Karpas-422 (cell line): ENCODE results near the gene AP1G1. TPM values are rescaled to one million over a fixed set of nuclear protein-coding genes. Genes with fewer than 3 reads are reported as not detected.
A peak's percentile ranks its signal among the peaks of the same experiment; 100 is the strongest.

Experiments used
- DNase-seq: peaks from one replicate; pipeline ENCODE4 v3.0.0-alpha.2; 2015
- H2AFZ ChIP-seq: fragments of 200-600 bp; sonication (generic); 2 replicates; pipeline ENCODE4 v1.6.1; 2014; ENCODE audit warnings: antibody characterized with exemption, low read length, mixed read lengths
- H3K27ac ChIP-seq: fragments of 200-600 bp; sonication (generic); 2 replicates; pipeline ENCODE4 v1.5.1; 2014; ENCODE audit warnings: mild to moderate bottlenecking, low read length, moderate library complexity
- H3K27me3 ChIP-seq: fragments of 200-600 bp; sonication (generic); 2 replicates; pipeline ENCODE4 v1.6.1; 2014; ENCODE audit warnings: low read length, mixed read lengths
- H3K36me3 ChIP-seq: fragments of 200-600 bp; sonication (generic); 2 replicates; pipeline ENCODE4 v1.6.1; 2014; ENCODE audit warnings: low read length, mixed read lengths; ENCODE audit not compliant: insufficient read depth
- H3K4me1 ChIP-seq: fragments of 200-600 bp; sonication (generic); 2 replicates; pipeline ENCODE4 v1.6.1; 2014; ENCODE audit warnings: mild to moderate bottlenecking, low read length, mixed read lengths
- H3K4me2 ChIP-seq: fragments of 200-600 bp; sonication (generic); 2 replicates; pipeline ENCODE4 v1.6.1; 2014; ENCODE audit warnings: low read length, low read depth, mild to moderate bottlenecking; ENCODE audit not compliant: poor library complexity, severe bottlenecking
- H3K4me3 ChIP-seq: fragments of 200-600 bp; sonication (generic); 2 replicates; pipeline ENCODE4 v1.5.1; 2014; ENCODE audit warnings: mild to moderate bottlenecking, antibody characterized with exemption, low read length, mixed read lengths
- H3K79me2 ChIP-seq: fragments of 200-600 bp; sonication (generic); 2 replicates; pipeline ENCODE4 v1.6.1; 2014; ENCODE audit warnings: mild to moderate bottlenecking, low read length, mixed read lengths
- H3K9ac ChIP-seq: fragments of 200-600 bp; sonication (generic); 2 replicates; pipeline ENCODE4 v1.6.0; 2014; ENCODE audit warnings: low read length
- H3K9me2 ChIP-seq: fragments of 200-600 bp; sonication (generic), shearing (Covaris generic); replicated peaks from 2 replicates; pipeline ENCODE4 v1.6.0; 2014; ENCODE audit warnings: mild to moderate bottlenecking, low read length, moderate library complexity; ENCODE audit not compliant: insufficient read depth
- H3K9me3 ChIP-seq: fragments of 300-700, 200-600 bp; sonication (generic); 2 replicates; pipeline ENCODE4 v1.6.1; 2014; ENCODE audit warnings: low read length, mixed read lengths
- H4K20me1 ChIP-seq: fragments of 200-600 bp; sonication (generic); 2 replicates; pipeline ENCODE4 v1.6.1; 2014; ENCODE audit warnings: mild to moderate bottlenecking, antibody characterized with exemption, low read length, low read depth; ENCODE audit not compliant: insufficient read depth
- total RNA-seq: library from RNA; depleted of rRNA; stranded (reverse); fragments of >200 nt; shearing (Covaris generic); gene quantifications from 2 replicates; pipeline ENCODE4 v1.2.3, GENCODE V29; 2014; ENCODE audit warnings: low replicate concordance

AP1G1 gene
- total RNA-seq, 1 experiment from 2014 or later = 78.8 TPM

GRCh38 chr16:71723537-71724319, 84.9 kb downstream of the AP1G1 start:
- peak; percentile 89 for DNase-seq
- peaks cover 2% of the 10 kb centered on the region; the same call in 1 of the 2 replicates for H3K36me3 ChIP-seq
- peaks cover 39% of the 10 kb centered on the region for H3K4me1 ChIP-seq
- peak overlapping the region; percentile 88 for H3K9ac ChIP-seq
- H3K4me3 ChIP-seq = peak overlapping the region; percentile 98
- H3K79me2 ChIP-seq = peaks cover 41% of the 10 kb centered on the region
- H3K27ac ChIP-seq = no peak overlapping the region
- peak overlapping the region; percentile 88 for H3K4me2 ChIP-seq
- no peaks in the 10 kb centered on the region for H3K9me3 ChIP-seq
- peak overlapping the region; percentile 87 for H2AFZ ChIP-seq
- no peaks in the 10 kb centered on the region for H3K9me2 ChIP-seq
- no peaks in the 10 kb centered on the region for H4K20me1 ChIP-seq
- H3K27me3 ChIP-seq = no peaks in the 10 kb centered on the region

- Histone ChIP-seq H2AFZ (peak overlapping the region; percentile 85; the same call in 1 of the 2 replicates), H3K9me2 (no peaks in the 10 kb centered on the region)
Measured at GRCh38 chr16:71722801-71723536, 85.7 kb downstream of the AP1G1 start.

GRCh38 chr16:71721066-71721740, 87.4 kb downstream of the AP1G1 start:
- Histone ChIP-seq H2AFZ (no peak overlapping the region), H3K9ac (no peak overlapping the region; the same call in 1 of the 2 replicates), H3K4me2 (peak overlapping the region; percentile 83), H3K27ac (no peak overlapping the region), H3K9me2 (no peaks in the 10 kb centered on the region), H4K20me1 (no peaks in the 10 kb centered on the region), H3K27me3 (no peaks in the 10 kb centered on the region), H3K79me2 (peaks cover 67% of the 10 kb centered on the region), H3K36me3 (no peaks in the 10 kb centered on the region), H3K9me3 (no peaks in the 10 kb centered on the region), H3K4me3 (0 out of 2 replicates have a peak overlapping the region, but pooled peaks have one; percentile 98), H3K4me1 (peaks cover 34% of the 10 kb centered on the region)
- no peak for DNase-seq

More at GRCh38 chr16:71722801-71723536, 85.7 kb downstream of the AP1G1 start:
- Histone ChIP-seq H3K27me3 (no peaks in the 10 kb centered on the region), H3K4me2 (peak overlapping the region; percentile 83), H3K4me1 (peaks cover 34% of the 10 kb centered on the region), H3K36me3 (no peaks in the 10 kb centered on the region), H3K4me3 (peak overlapping the region; percentile 98), H3K9me3 (no peaks in the 10 kb centered on the region), H4K20me1 (no peaks in the 10 kb centered on the region), H3K9ac (peak overlapping the region; percentile 88), H3K79me2 (peaks cover 49% of the 10 kb centered on the region), H3K27ac (no peak overlapping the region)
- DNase-seq = peak; percentile 83

- Histone ChIP-seq H3K4me2 (peak overlapping the region; percentile 69), H3K36me3 (peaks cover 6% of the 10 kb centered on the region; the same call in 1 of the 2 replicates), H3K4me1 (peaks cover 72% of the 10 kb centered on the region), H3K9me2 (no peaks in the 10 kb centered on the region), H3K27me3 (no peaks in the 10 kb centered on the region), H2AFZ (no peak overlapping the region), H3K27ac (0 out of 2 replicates have a peak overlapping the region, but pooled peaks have one; percentile 5), H3K9ac (no peak overlapping the region), H3K4me3 (no peak overlapping the region), H3K9me3 (no peaks in the 10 kb centered on the region), H3K79me2 (peaks cover 98% of the 10 kb centered on the region), H4K20me1 (no peaks in the 10 kb centered on the region)
- DNase-seq = no peak
Measured at GRCh38 chr16:71712501-71712900, 96.1 kb downstream of the AP1G1 start.

- H3K4me3 ChIP-seq = peak overlapping the region; percentile 50
- peaks cover 6% of the 10 kb centered on the region; the same call in 1 of the 2 replicates for H3K36me3 ChIP-seq
- H3K4me2 ChIP-seq = peak overlapping the region; percentile 69
- H4K20me1 ChIP-seq = no peaks in the 10 kb centered on the region
- H3K4me1 ChIP-seq = peaks cover 72% of the 10 kb centered on the region
- peak overlapping the region; percentile 44 for H3K9ac ChIP-seq
- H2AFZ ChIP-seq = peak overlapping the region; percentile 20; the same call in 1 of the 2 replicates
- no peaks in the 10 kb centered on the region for H3K9me2 ChIP-seq
- H3K79me2 ChIP-seq = peaks cover 96% of the 10 kb centered on the region
- H3K27me3 ChIP-seq = no peaks in the 10 kb centered on the region
- H3K9me3 ChIP-seq = no peaks in the 10 kb centered on the region
- peak overlapping the region; percentile 44 for H3K27ac ChIP-seq
- no peak for DNase-seq
Measured at GRCh38 chr16:71711789-71712188, 96.8 kb downstream of the AP1G1 start.

GRCh38 chr16:71709229-71709781, 99.3 kb downstream of the AP1G1 start:
- H3K4me1 ChIP-seq = peaks cover 87% of the 10 kb centered on the region
- H3K27me3 ChIP-seq = no peaks in the 10 kb centered on the region
- peak overlapping the region; percentile 22 for H3K4me2 ChIP-seq
- no peak overlapping the region for H3K4me3 ChIP-seq
- H3K36me3 ChIP-seq = peaks cover 6% of the 10 kb centered on the region; the same call in 1 of the 2 replicates
- H3K9me3 ChIP-seq = no peaks in the 10 kb centered on the region
- H3K9ac ChIP-seq = no peak overlapping the region
- no peak for DNase-seq
- H2AFZ ChIP-seq = no peak overlapping the region
- peaks cover 95% of the 10 kb centered on the region for H3K79me2 ChIP-seq
- peak overlapping the region; percentile 88 for H3K27ac ChIP-seq
- no peaks in the 10 kb centered on the region for H4K20me1 ChIP-seq
- no peaks in the 10 kb centered on the region for H3K9me2 ChIP-seq

GRCh38 chr16:71708696-71709095, 99.9 kb downstream of the AP1G1 start:
- H4K20me1 ChIP-seq = no peaks in the 10 kb centered on the region
- peaks cover 93% of the 10 kb centered on the region for H3K79me2 ChIP-seq
- H3K4me2 ChIP-seq = peak overlapping the region; percentile 73
- H3K9ac ChIP-seq = peak overlapping the region; percentile 62; the same call in 1 of the 2 replicates
- H3K9me2 ChIP-seq = no peaks in the 10 kb centered on the region
- peak overlapping the region; percentile 88 for H3K27ac ChIP-seq
- peak overlapping the region; percentile 60; the same call in 1 of the 2 replicates for H3K4me3 ChIP-seq
- no peak for DNase-seq
- no peaks in the 10 kb centered on the region for H3K9me3 ChIP-seq
- no peaks in the 10 kb centered on the region for H3K27me3 ChIP-seq
- H2AFZ ChIP-seq = no peak overlapping the region
- H3K36me3 ChIP-seq = peaks cover 6% of the 10 kb centered on the region; the same call in 1 of the 2 replicates
- peaks cover 86% of the 10 kb centered on the region for H3K4me1 ChIP-seq
